ENCODE results near the gene MMP2.

- no peak for TF ChIP-seq EZH2 (IDR thresholded peaks at IDR 0.05; ENCODE audit: low read depth, unreplicated experiment)
- TF ChIP-seq, protein P1, sequence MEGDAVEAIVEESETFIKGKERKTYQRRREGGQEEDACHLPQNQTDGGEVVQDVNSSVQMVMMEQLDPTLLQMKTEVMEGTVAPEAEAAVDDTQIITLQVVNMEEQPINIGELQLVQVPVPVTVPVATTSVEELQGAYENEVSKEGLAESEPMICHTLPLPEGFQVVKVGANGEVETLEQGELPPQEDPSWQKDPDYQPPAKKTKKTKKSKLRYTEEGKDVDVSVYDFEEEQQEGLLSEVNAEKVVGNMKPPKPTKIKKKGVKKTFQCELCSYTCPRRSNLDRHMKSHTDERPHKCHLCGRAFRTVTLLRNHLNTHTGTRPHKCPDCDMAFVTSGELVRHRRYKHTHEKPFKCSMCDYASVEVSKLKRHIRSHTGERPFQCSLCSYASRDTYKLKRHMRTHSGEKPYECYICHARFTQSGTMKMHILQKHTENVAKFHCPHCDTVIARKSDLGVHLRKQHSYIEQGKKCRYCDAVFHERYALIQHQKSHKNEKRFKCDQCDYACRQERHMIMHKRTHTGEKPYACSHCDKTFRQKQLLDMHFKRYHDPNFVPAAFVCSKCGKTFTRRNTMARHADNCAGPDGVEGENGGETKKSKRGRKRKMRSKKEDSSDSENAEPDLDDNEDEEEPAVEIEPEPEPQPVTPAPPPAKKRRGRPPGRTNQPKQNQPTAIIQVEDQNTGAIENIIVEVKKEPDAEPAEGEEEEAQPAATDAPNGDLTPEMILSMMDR (conservative IDR thresholded peaks at IDR 0.05; ENCODE audit: low read depth in 2 of 2) = no peak
- TF ChIP-seq POLR2AphosphoS5 (IDR thresholded peaks at IDR 0.05; ENCODE audit: low read depth) = no peak
- TF ChIP-seq REST (IDR thresholded peaks at IDR 0.05; ENCODE audit: unreplicated experiment) = no peak
- TF ChIP-seq EZH2phosphoT487 (IDR thresholded peaks at IDR 0.05; ENCODE audit: unreplicated experiment) = no peak
These were observed 4.2 kb upstream of the MMP2 start for GRCh38 chr16:55474821-55475220.

Measured in GM23338 (cell line).